ENCODE measurements around the gene PNKP.

GRCh38 chr19:49861107-49861506 lies 6.3 kb downstream of the PNKP start:
- TF ChIP-seq CTCF (IDR thresholded peaks at IDR 0.05 in 2 of 3, conservative IDR thresholded peaks at IDR 0.05 in 1 of 3; ENCODE audit: control insufficient read depth in 2 of 3, extremely low read depth in 1 of 3, insufficient read depth in 1 of 3, low read depth in 3 of 3, low read length in 3 of 3) = no peak
- TF ChIP-seq JUND (IDR thresholded peaks at IDR 0.05; ENCODE audit: low read depth, low read length) = no peak
- no peak for TF ChIP-seq POLR2AphosphoS2 (IDR thresholded peaks at IDR 0.05; ENCODE audit: low read depth, low read length)
- no peak for TF ChIP-seq MEF2A (IDR thresholded peaks at IDR 0.05; ENCODE audit: insufficient read depth, low read depth, low read length)
- TF ChIP-seq IKZF1 (conservative IDR thresholded peaks at IDR 0.05) = no peak
- no peak for TF ChIP-seq EZH2 (IDR thresholded peaks at IDR 0.05; ENCODE audit: borderline replicate concordance, control insufficient read depth, low read depth, low read length)
- no peak for TF ChIP-seq SIX5 (IDR thresholded peaks at IDR 0.05; ENCODE audit: low read depth, low read length, severe bottlenecking)
- TF ChIP-seq POLR2A (IDR thresholded peaks at IDR 0.05; ENCODE audit: low read depth, low read length) = no peak
- TF ChIP-seq REST (IDR thresholded peaks at IDR 0.05; ENCODE audit: low read depth, low read length) = no peak
- TF ChIP-seq TARDBP (IDR thresholded peaks at IDR 0.05; ENCODE audit: borderline replicate concordance) = no peak
- no peak for TF ChIP-seq ZZZ3 (IDR thresholded peaks at IDR 0.05; ENCODE audit: control insufficient read depth, insufficient read length, low read depth)
